ENCODE results near the gene CFAP46.
"Not testable (repeated sequence)": the region's sequence is repeated elsewhere in the genome, so short reads cannot be mapped to it uniquely, and the experiment has no call there.

CFAP46 gene

GRCh38 chr10:132783165-132783939 lies 159.0 kb downstream of the CFAP46 start:
- no peak for DNase-seq

- no peak for DNase-seq
These were observed 160.8 kb downstream of the CFAP46 start for GRCh38 chr10:132781556-132781955.

- DNase-seq, result no peak
These were observed 162.0 kb downstream of the CFAP46 start for GRCh38 chr10:132780356-132780755.

- DNase-seq, result no peak
These were observed 162.6 kb downstream of the CFAP46 start for GRCh38 chr10:132779549-132780294.

GRCh38 chr10:132777441-132777840 lies 164.9 kb downstream of the CFAP46 start:
- no peak for DNase-seq

GRCh38 chr10:132776821-132777220 lies 165.5 kb downstream of the CFAP46 start:
- no peak for DNase-seq

- DNase-seq, result no peak
These were observed 166.2 kb downstream of the CFAP46 start for GRCh38 chr10:132776186-132776585.

GRCh38 chr10:132774902-132775863 lies 167.2 kb downstream of the CFAP46 start:
- no peak for DNase-seq

- no peak for DNase-seq
These were observed 168.0 kb downstream of the CFAP46 start for GRCh38 chr10:132774181-132774901.

GRCh38 chr10:132772816-132773215 lies 169.6 kb downstream of the CFAP46 start:
- DNase-seq, result not testable (repeated sequence)

- no peak for DNase-seq
These were observed 172.0 kb downstream of the CFAP46 start for GRCh38 chr10:132770061-132771021.

- no peak for DNase-seq
These were observed 173.8 kb downstream of the CFAP46 start for GRCh38 chr10:132768346-132769248.

GRCh38 chr10:132766291-132766690 lies 176.1 kb downstream of the CFAP46 start:
- no peak for DNase-seq

GRCh38 chr10:132765435-132765834 lies 176.9 kb downstream of the CFAP46 start:
- no peak for DNase-seq

- no peak for DNase-seq
These were observed 178.3 kb downstream of the CFAP46 start for GRCh38 chr10:132764108-132764507.

- DNase-seq, result no peak
These were observed 178.8 kb downstream of the CFAP46 start for GRCh38 chr10:132763545-132763944.

GRCh38 chr10:132762267-132762666 lies 180.1 kb downstream of the CFAP46 start:
- DNase-seq, result no peak

- DNase-seq, result no peak
These were observed 180.8 kb downstream of the CFAP46 start for GRCh38 chr10:132761395-132762060.

GRCh38 chr10:132758865-132759264 lies 183.5 kb downstream of the CFAP46 start:
- no peak for DNase-seq
